Neural progenitor cell (in vitro differentiated cells): Measurements from ENCODE around the gene HSD11B2. TPM values are rescaled to one million over a fixed set of nuclear protein-coding genes. Genes with fewer than 3 reads are reported as not detected.
A peak's percentile ranks its signal among the peaks of the same experiment; 100 is the strongest.

Source experiments
- DNase-seq: peaks from one replicate; pipeline ENCODE4 v3.0.0-alpha.2; 2016; ENCODE audit warnings: low spot score
- H2AFZ ChIP-seq: fragments of 200-600 bp; sonication (generic); replicated peaks from 2 replicates; pipeline ENCODE4 v1.6.1; 2016; ENCODE audit warnings: antibody characterized with exemption
- H3F3A ChIP-seq: fragments of 200-600 bp; sonication (generic); 2 replicates; pipeline ENCODE4 v1.6.1; 2016; ENCODE audit warnings: antibody characterized with exemption, low read depth
- H3K27ac ChIP-seq: fragments of 200-600 bp; sonication (generic); 2 replicates; pipeline ENCODE4 v1.5.1; 2016; ENCODE audit warnings: mild to moderate bottlenecking
- H3K27me3 ChIP-seq: fragments of 200-600 bp; sonication (generic); 2 replicates; pipeline ENCODE4 v1.6.1; 2016; ENCODE audit warnings: mild to moderate bottlenecking, moderate library complexity
- H3K36me3 ChIP-seq: fragments of 200-600 bp; sonication (generic); 2 replicates; pipeline ENCODE4 v1.5.1; 2016
- H3K4me1 ChIP-seq: fragments of 200-600 bp; sonication (generic); 2 replicates; pipeline ENCODE4 v1.6.1; 2016; ENCODE audit warnings: mixed run types
- H3K4me2 ChIP-seq: fragments of 200-600 bp; sonication (generic); 2 replicates; pipeline ENCODE4 v1.6.1; 2016
- H3K4me3 ChIP-seq: fragments of 200-600 bp; sonication (generic); 2 replicates; pipeline ENCODE4 v1.5.1; 2016
- H3K79me2 ChIP-seq: fragments of 200-600 bp; sonication (generic); 2 replicates; pipeline ENCODE4 v1.6.1; 2016; ENCODE audit warnings: low read depth
- H3K9ac ChIP-seq: fragments of 200-600 bp; sonication (generic); 2 replicates; pipeline ENCODE4 v1.6.1; 2016
- H3K9me3 ChIP-seq: fragments of 200-600 bp; sonication (generic); 2 replicates; pipeline ENCODE4 v1.5.1; 2016; ENCODE audit warnings: low read depth
- H4K20me1 ChIP-seq: fragments of 200-600 bp; sonication (generic); 2 replicates; pipeline ENCODE4 v1.6.1; 2016; ENCODE audit warnings: low read depth
- H3K27ac Mint-ChIP-seq: 3 replicates; pipeline ENCODE4 v1.8.0; 2021; ENCODE audit warnings: mixed read lengths
- H3K27me3 Mint-ChIP-seq: 2 replicates; pipeline ENCODE4 v1.8.0; 2022; ENCODE audit warnings: low read depth, mild to moderate bottlenecking, inconsistent platforms, moderate library complexity, mixed read lengths; ENCODE audit not compliant: insufficient read depth
- H3K36me3 Mint-ChIP-seq: 3 replicates; pipeline ENCODE4 v1.8.0; 2021; ENCODE audit warnings: mixed read lengths
- H3K4me1 Mint-ChIP-seq: 3 replicates; pipeline ENCODE4 v1.8.0; 2021; ENCODE audit warnings: mixed read lengths
- H3K4me3 Mint-ChIP-seq: 3 replicates; pipeline ENCODE4 v1.8.0; 2021; ENCODE audit warnings: mild to moderate bottlenecking, moderate library complexity, mixed read lengths
- H3K9me3 Mint-ChIP-seq: 3 replicates; pipeline ENCODE4 v1.8.0; 2020; ENCODE audit warnings: mixed read lengths
- EZH2 ChIP-seq: fragments of 200-600 bp; sonication (generic); IDR thresholded peaks from 2 replicates; pipeline ENCODE4 v1.6.1; 2017; ENCODE audit warnings: antibody characterized with exemption, mild to moderate bottlenecking, moderate library complexity
- EZH2phosphoT487 ChIP-seq: fragments of 200-600 bp; sonication (generic); IDR thresholded peaks from 2 replicates; pipeline ENCODE4 v1.6.1; 2017; ENCODE audit warnings: antibody characterized with exemption
- total RNA-seq: library from RNA; depleted of rRNA; stranded (reverse); fragments of >200 nt; gene quantifications from 2 replicates; pipeline ENCODE4 v1.2.3, GENCODE V29; 2015; ENCODE audit warnings: low replicate concordance
- TF ChIP-seq, protein P1 (sequence below): fragments of 200-600 bp; sonication (generic); IDR thresholded peaks from 2 replicates; pipeline ENCODE4 v1.5.1; 2017; ENCODE audit warnings: antibody characterized with exemption, mild to moderate bottlenecking

The HSD11B2 gene
- total RNA-seq, 1 donor from 2014 or later: not detected

DNA sequence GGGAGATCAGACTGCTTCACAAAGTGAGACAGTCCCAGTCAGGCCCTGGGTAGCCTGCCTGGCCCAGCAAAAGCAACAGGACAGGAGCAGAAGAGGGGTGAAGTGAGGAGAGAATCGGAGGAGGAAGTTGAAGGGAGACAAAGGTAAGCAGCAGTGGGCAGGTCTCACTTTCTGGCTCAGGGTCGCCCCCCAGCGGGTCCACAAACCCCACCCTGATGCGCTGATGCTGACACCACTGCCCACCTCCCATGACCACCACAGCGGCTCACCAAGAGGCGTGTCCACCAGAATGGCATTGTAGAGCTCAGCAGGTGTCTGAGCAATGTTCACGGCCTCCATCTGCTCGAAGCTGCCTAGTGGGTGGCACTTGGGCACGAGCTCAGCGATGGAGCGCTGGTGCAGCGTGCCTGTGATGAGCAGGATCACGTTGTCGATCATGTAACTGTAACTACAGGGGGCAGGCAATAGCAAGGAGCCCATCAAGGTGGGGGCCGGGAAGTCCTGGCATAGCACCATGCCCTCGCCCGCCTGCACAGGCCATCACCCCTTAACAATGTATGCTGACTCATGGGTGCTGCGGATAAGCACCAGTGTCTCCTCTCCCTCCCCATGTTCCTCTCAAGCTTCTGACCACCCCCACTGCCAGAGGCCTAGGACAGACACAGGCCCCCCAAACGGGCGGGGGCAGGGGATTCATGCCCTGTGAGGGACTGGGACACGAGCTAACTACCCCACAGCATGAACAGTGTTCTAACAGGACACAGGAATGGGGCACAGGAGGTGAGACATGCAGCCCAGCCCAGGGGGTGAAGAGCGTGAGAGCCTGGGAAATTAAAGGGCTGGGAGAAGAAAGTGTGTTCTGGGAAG is 13.6 kb downstream of the HSD11B2 start:
- peaks cover 14% of the 10 kb centered on the region for H4K20me1 ChIP-seq
- no peak overlapping the region for H3K4me2 ChIP-seq
- no peak overlapping the region for H3K4me3 ChIP-seq
- no peaks in the 10 kb centered on the region for H3F3A ChIP-seq
- no peaks in the 10 kb centered on the region for H3K9me3 ChIP-seq
- no peaks in the 10 kb centered on the region for H3K36me3 ChIP-seq
- H3K27ac ChIP-seq: no peak overlapping the region
- H3K79me2 ChIP-seq: no peaks in the 10 kb centered on the region
- H2AFZ ChIP-seq: no peak overlapping the region
- H3K4me1 ChIP-seq: peaks cover 7% of the 10 kb centered on the region
- no peak for TF ChIP-seq EZH2
- TF ChIP-seq, protein P1, sequence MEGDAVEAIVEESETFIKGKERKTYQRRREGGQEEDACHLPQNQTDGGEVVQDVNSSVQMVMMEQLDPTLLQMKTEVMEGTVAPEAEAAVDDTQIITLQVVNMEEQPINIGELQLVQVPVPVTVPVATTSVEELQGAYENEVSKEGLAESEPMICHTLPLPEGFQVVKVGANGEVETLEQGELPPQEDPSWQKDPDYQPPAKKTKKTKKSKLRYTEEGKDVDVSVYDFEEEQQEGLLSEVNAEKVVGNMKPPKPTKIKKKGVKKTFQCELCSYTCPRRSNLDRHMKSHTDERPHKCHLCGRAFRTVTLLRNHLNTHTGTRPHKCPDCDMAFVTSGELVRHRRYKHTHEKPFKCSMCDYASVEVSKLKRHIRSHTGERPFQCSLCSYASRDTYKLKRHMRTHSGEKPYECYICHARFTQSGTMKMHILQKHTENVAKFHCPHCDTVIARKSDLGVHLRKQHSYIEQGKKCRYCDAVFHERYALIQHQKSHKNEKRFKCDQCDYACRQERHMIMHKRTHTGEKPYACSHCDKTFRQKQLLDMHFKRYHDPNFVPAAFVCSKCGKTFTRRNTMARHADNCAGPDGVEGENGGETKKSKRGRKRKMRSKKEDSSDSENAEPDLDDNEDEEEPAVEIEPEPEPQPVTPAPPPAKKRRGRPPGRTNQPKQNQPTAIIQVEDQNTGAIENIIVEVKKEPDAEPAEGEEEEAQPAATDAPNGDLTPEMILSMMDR: peak; percentile 18
- Mint-ChIP-seq H3K36me3 (no peaks in the 10 kb centered on the region), H3K27ac (peak overlapping the region; percentile 70), H3K9me3 (no peaks in the 10 kb centered on the region), H3K27me3 (no peaks in the 10 kb centered on the region), H3K4me3 (no peak overlapping the region), H3K4me1 (peaks cover 8% of the 10 kb centered on the region)
- no peaks in the 10 kb centered on the region for H3K27me3 ChIP-seq
- DNase-seq: no peak
- no peak overlapping the region for H3K9ac ChIP-seq

DNA sequence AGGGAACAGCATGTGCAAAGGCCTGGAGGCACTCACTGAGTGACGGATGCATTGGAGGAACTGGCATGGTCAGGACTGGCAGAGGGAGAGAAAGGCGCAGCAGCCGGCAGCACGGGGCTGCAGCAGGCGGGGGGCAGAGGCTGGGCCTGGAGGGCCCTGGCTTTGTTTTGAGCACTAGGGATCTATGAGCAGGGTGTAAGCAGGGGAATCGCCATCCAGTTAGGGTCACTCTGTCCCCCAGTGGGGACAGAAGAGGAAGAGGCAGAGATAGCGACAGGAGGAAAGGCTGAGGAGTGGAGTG is 14.2 kb downstream of the HSD11B2 start:
- H3K36me3 Mint-ChIP-seq: no peaks in the 10 kb centered on the region
- DNase-seq: no peak
- H3K27me3 ChIP-seq: no peaks in the 10 kb centered on the region
- H3K27me3 Mint-ChIP-seq: no peaks in the 10 kb centered on the region
- H3K4me1 Mint-ChIP-seq: peaks cover 8% of the 10 kb centered on the region
- H2AFZ ChIP-seq: no peak overlapping the region
- H3K9me3 ChIP-seq: no peaks in the 10 kb centered on the region
- no peaks in the 10 kb centered on the region for H3F3A ChIP-seq
- no peaks in the 10 kb centered on the region for H3K36me3 ChIP-seq
- no peaks in the 10 kb centered on the region for H3K79me2 ChIP-seq
- TF ChIP-seq, protein P1: no peak
- TF ChIP-seq EZH2 (no peak), EZH2phosphoT487 (no peak)
- no peak overlapping the region for H3K4me2 ChIP-seq
- H3K9me3 Mint-ChIP-seq: no peaks in the 10 kb centered on the region
- peak overlapping the region; percentile 70 for H3K27ac Mint-ChIP-seq
- no peak overlapping the region for H3K27ac ChIP-seq
- H3K4me3 Mint-ChIP-seq: no peak overlapping the region
- H3K9ac ChIP-seq: no peak overlapping the region
- peaks cover 7% of the 10 kb centered on the region for H3K4me1 ChIP-seq
- H4K20me1 ChIP-seq: peaks cover 14% of the 10 kb centered on the region
- H3K4me3 ChIP-seq: no peak overlapping the region

DNA sequence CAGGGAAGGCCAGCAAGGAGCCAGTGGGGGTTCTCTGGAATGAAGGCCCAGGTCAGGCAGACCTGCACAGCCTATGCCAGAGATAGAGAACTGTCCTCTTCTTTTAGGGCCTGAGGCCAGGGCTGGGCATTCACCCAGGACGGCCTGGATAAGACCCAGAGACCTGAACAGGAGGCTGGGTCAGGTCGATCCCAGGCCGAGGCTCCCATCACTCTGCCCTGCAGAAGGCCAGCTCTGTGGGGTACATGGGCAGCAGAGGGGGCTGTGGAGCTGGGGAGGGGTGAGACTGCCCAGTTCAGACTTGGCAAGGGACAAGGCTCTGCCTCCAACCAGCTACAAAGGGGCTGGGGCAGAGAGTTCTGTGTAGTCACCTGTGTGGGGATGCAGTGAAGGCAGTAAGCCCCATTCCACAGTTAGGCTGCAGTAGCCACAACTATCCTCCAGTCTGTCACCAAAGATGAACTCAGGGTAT is 14.6 kb downstream of the HSD11B2 start:
- H3K4me2 ChIP-seq: no peak overlapping the region
- peaks cover 7% of the 10 kb centered on the region for H3K4me1 ChIP-seq
- no peak overlapping the region for H3K9ac ChIP-seq
- H3K27ac Mint-ChIP-seq: no peak overlapping the region
- H3K36me3 ChIP-seq: no peaks in the 10 kb centered on the region
- no peak for DNase-seq
- H3F3A ChIP-seq: no peaks in the 10 kb centered on the region
- H3K4me1 Mint-ChIP-seq: peaks cover 11% of the 10 kb centered on the region
- no peaks in the 10 kb centered on the region for H3K27me3 ChIP-seq
- H3K4me3 Mint-ChIP-seq: no peak overlapping the region
- no peak overlapping the region for H3K4me3 ChIP-seq
- no peak overlapping the region for H3K27ac ChIP-seq
- H3K27me3 Mint-ChIP-seq: no peaks in the 10 kb centered on the region
- peaks cover 4% of the 10 kb centered on the region for H3K36me3 Mint-ChIP-seq
- no peaks in the 10 kb centered on the region for H3K9me3 ChIP-seq
- peaks cover 14% of the 10 kb centered on the region for H4K20me1 ChIP-seq
- H3K9me3 Mint-ChIP-seq: no peaks in the 10 kb centered on the region
- no peaks in the 10 kb centered on the region for H3K79me2 ChIP-seq
- no peak overlapping the region for H2AFZ ChIP-seq
- no peak for TF ChIP-seq EZH2phosphoT487
- TF ChIP-seq, protein P1: no peak
- TF ChIP-seq EZH2: no peak
